Measurements from ENCODE around the gene FAM83B. TPM values are rescaled to one million over a fixed set of nuclear protein-coding genes. Genes with fewer than 3 reads are reported as not detected.
"Not testable (repeated sequence)": the region's sequence is repeated elsewhere in the genome, so short reads cannot be mapped to it uniquely, and the experiment has no call there.

FAM83B gene
- total RNA-seq, 2 donors from 2014 or later: 13.1 to 14.9 TPM

DNA sequence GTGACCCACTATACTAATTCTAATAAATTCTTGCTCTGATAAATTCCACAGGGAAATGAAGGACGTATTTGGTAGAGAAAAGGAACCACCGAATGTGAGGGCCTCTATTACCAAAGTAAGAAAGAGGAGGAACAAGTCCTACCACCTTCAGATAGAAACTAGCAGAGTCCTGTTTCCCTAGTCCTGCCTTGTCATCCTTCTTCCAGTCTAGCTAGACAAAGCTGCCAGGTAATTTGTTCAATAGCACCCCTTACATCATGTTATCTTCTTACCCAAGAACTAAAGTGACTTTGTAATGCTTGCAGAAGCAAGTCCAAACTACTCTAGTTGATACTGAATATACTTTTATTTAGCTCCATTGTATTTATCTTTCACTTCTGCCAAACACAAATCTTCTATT, 29.3 kb upstream of the FAM83B start:
- Histone ChIP-seq H3K4me3 (ENCODE audit: low read length) (no peak overlapping the region), H3K36me3 (ENCODE audit: control insufficient read depth, insufficient read depth, low read length) (no peaks in the 10 kb centered on the region), H3K4me1 (ENCODE audit: control insufficient read depth, insufficient read depth, low read length) (no peaks in the 10 kb centered on the region), H3K27me3 (ENCODE audit: control insufficient read depth, insufficient read depth, low read length, poor library complexity, severe bottlenecking) (no peaks in the 10 kb centered on the region), H3K27ac (ENCODE audit: low read depth, low read length) (no peak overlapping the region), H3K9me3 (ENCODE audit: control insufficient read depth, low read length) (no peaks in the 10 kb centered on the region), H3K9ac (ENCODE audit: extremely low read depth, low read length, poor library complexity, severe bottlenecking) (no peak overlapping the region)
- no peaks in the 10 kb centered on the region for H3K4me1 Mint-ChIP-seq
- no peaks in the 10 kb centered on the region for H3K27me3 Mint-ChIP-seq (ENCODE audit: insufficient read depth)
- H3K9me3 Mint-ChIP-seq: peaks cover 3% of the 10 kb centered on the region
- peaks cover 2% of the 10 kb centered on the region for H3K36me3 Mint-ChIP-seq (ENCODE audit: low read depth)
- TF ChIP-seq, protein P1, sequence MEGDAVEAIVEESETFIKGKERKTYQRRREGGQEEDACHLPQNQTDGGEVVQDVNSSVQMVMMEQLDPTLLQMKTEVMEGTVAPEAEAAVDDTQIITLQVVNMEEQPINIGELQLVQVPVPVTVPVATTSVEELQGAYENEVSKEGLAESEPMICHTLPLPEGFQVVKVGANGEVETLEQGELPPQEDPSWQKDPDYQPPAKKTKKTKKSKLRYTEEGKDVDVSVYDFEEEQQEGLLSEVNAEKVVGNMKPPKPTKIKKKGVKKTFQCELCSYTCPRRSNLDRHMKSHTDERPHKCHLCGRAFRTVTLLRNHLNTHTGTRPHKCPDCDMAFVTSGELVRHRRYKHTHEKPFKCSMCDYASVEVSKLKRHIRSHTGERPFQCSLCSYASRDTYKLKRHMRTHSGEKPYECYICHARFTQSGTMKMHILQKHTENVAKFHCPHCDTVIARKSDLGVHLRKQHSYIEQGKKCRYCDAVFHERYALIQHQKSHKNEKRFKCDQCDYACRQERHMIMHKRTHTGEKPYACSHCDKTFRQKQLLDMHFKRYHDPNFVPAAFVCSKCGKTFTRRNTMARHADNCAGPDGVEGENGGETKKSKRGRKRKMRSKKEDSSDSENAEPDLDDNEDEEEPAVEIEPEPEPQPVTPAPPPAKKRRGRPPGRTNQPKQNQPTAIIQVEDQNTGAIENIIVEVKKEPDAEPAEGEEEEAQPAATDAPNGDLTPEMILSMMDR (conservative IDR thresholded peaks at IDR 0.05): no peak
- DNase-seq: no peak
- 73 to 80% methylated on average over 1 to 2 of the region's 2 CpGs for WGBS, 2 experiments (ENCODE audit: insufficient coverage in 1 of 2, insufficient read length in 1 of 2)
- no peak overlapping the region for H3K27ac Mint-ChIP-seq
- no peak overlapping the region for H3K4me3 Mint-ChIP-seq

GRCh38 chr6:54817834-54818233, 28.7 kb upstream of the FAM83B start:
- H3K4me3 ChIP-seq (ENCODE audit: low read length): no peak overlapping the region
- no peak overlapping the region for H3K27ac Mint-ChIP-seq

DNA sequence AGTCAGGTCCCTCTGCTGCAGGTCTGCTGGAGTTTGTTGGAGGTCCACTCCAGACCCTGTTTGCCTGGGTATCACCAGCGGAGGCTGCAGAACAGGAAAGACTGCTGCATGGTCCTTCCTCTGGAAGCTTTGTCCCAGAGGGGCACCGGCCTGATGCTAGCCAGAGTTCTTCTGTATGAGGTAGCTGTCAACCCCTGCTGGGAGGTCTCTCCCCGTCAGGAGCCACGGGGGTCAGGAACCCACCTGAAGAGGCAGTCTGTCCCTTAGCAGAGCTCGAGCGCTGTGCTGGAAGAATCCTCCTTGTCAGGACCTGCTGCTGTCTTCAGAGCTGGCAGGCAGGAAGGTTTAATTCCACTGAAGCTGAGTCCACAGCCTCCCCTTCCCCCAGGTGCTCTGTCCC, 22.3 kb upstream of the FAM83B start:
- not testable (repeated sequence) for H3K4me1 Mint-ChIP-seq; H3K27me3 Mint-ChIP-seq (ENCODE audit: insufficient read depth)

More at GRCh38 chr6:54817834-54818233, 28.7 kb upstream of the FAM83B start:
- Mint-ChIP-seq H3K27me3 (ENCODE audit: insufficient read depth) (no peaks in the 10 kb centered on the region), H3K4me3 (no peak overlapping the region), H3K9me3 (no peaks in the 10 kb centered on the region), H3K4me1 (no peaks in the 10 kb centered on the region), H3K36me3 (ENCODE audit: low read depth) (no peaks in the 10 kb centered on the region)
- Histone ChIP-seq H3K9me3 (ENCODE audit: control insufficient read depth, low read length) (no peaks in the 10 kb centered on the region), H3K27ac (ENCODE audit: low read depth, low read length) (no peak overlapping the region), H3K9ac (ENCODE audit: extremely low read depth, low read length, poor library complexity, severe bottlenecking) (no peak overlapping the region), H3K4me1 (ENCODE audit: control insufficient read depth, insufficient read depth, low read length) (no peaks in the 10 kb centered on the region), H3K36me3 (ENCODE audit: control insufficient read depth, insufficient read depth, low read length) (no peaks in the 10 kb centered on the region), H3K27me3 (ENCODE audit: control insufficient read depth, insufficient read depth, low read length, poor library complexity, severe bottlenecking) (no peaks in the 10 kb centered on the region)
- DNase-seq: no peak
- 92 to 100% methylated on average over 2 of the region's 2 CpGs for WGBS, 2 experiments (ENCODE audit: insufficient coverage in 1 of 2, insufficient read length in 1 of 2)
- TF ChIP-seq, protein P1 (conservative IDR thresholded peaks at IDR 0.05): no peak

GRCh38 chr6:54827010-54827409, 19.6 kb upstream of the FAM83B start:
- 67 to 100% methylated on average over 1 to 2 of the region's 2 CpGs for WGBS, 2 experiments (ENCODE audit: insufficient coverage in 1 of 2, insufficient read length in 1 of 2)
- Histone ChIP-seq H3K36me3 (ENCODE audit: control insufficient read depth, insufficient read depth, low read length) (no peaks in the 10 kb centered on the region), H3K4me1 (ENCODE audit: control insufficient read depth, insufficient read depth, low read length) (peaks cover 3% of the 10 kb centered on the region), H3K4me3 (ENCODE audit: low read length) (no peak overlapping the region), H3K27me3 (ENCODE audit: control insufficient read depth, insufficient read depth, low read length, poor library complexity, severe bottlenecking) (no peaks in the 10 kb centered on the region), H3K9me3 (ENCODE audit: control insufficient read depth, low read length) (no peaks in the 10 kb centered on the region), H3K9ac (ENCODE audit: extremely low read depth, low read length, poor library complexity, severe bottlenecking) (no peak overlapping the region), H3K27ac (ENCODE audit: low read depth, low read length) (no peak overlapping the region)
- Mint-ChIP-seq H3K36me3 (ENCODE audit: low read depth) (no peaks in the 10 kb centered on the region), H3K27me3 (ENCODE audit: insufficient read depth) (no peaks in the 10 kb centered on the region), H3K9me3 (no peaks in the 10 kb centered on the region), H3K4me1 (no peaks in the 10 kb centered on the region), H3K4me3 (no peak overlapping the region), H3K27ac (no peak overlapping the region)
- TF ChIP-seq, protein P1 (conservative IDR thresholded peaks at IDR 0.05): no peak
- DNase-seq: no peak

More for the DNA sequence above, 22.3 kb upstream of the FAM83B start:
- not testable (repeated sequence) for H3K27ac Mint-ChIP-seq; H3K9ac ChIP-seq (ENCODE audit: extremely low read depth, low read length, poor library complexity, severe bottlenecking); H3K9me3 ChIP-seq (ENCODE audit: control insufficient read depth, low read length); DNase-seq; H3K9me3 Mint-ChIP-seq; H3K27me3 ChIP-seq (ENCODE audit: control insufficient read depth, insufficient read depth, low read length, poor library complexity, severe bottlenecking); H3K36me3 ChIP-seq (ENCODE audit: control insufficient read depth, insufficient read depth, low read length); H3K4me1 ChIP-seq (ENCODE audit: control insufficient read depth, insufficient read depth, low read length); H3K27ac ChIP-seq (ENCODE audit: low read depth, low read length); H3K4me3 ChIP-seq (ENCODE audit: low read length); H3K4me3 Mint-ChIP-seq; H3K36me3 Mint-ChIP-seq (ENCODE audit: low read depth)
- WGBS, 2 experiments (ENCODE audit: insufficient coverage in 1 of 2, insufficient read length in 1 of 2): 92 to 94% methylated on average over 4 to 6 of the region's 6 CpGs
